NCI-H748 (cell line): ENCODE measurements around the gene MAP2K3.

Experiments
- DNase-seq: peaks from one replicate; lab custom pipeline; 2025; ENCODE audit not compliant: unreplicated experiment; lab: John Stamatoyannopoulos, UW

MAP2K3 gene

DNA sequence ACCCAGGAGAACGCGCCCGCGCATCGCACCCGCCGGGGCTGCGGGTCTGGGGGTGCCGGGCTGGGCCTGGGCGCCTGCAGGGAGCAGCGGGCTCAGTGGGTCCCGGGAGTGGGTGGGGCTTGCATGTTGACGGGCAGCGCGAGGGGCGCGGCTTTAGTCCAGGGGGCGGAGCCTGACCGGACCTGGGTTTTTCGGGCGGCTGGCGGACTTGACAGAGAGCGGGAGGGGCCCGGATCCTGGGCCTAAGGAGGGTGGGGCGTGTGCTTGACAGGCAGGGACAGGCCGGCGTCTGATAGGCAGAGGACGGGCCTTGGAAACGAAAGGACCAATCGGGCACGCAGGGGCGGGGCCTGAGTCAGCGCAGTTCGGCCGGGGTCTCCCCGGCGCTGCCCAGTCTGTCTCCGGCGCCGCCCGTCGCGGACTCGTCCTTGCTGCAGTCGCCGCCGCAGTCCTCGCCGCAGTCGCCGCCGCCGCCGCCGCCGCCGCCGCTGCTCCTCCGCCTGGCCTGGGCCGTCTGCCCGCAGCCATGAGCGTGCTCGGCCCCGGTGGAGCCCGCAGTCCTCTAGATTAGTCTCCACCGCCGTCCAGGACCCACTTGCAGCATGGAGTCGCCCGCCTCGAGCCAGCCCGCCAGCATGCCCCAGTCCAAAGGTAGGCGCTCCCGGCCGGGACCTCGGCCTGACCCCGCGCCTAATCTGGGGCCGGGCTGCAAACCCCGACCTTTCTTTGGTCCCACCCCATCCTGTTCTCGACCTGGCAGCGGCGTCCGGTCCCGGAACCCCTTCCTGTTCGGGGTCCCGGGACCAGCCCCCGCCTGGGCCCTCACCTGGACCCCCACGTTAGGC is at the start of gene MAP2K3:
Gene MAP2K3 (plus strand): TSS at position 393 of the 845 bp plus-strand sequence. CDS start 210 bp downstream, at position 603.
- DNase-seq: peak; percentile 99

DNA sequence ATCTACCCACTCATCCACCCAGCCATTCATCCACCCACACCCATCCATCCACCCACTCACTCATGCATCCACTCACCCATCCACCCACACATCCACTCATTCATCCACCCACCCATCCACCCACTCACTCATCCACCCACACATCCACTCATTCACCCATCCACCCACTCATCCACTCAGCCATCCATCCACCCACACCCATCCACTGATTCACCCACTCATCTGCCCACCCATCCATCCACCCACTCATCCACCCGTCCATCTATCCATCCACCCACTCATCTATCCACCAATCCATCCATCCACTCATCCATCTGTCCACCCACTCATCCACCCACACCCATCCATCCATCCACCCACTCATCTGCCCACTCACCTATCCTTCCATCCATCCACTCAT is 48.6 kb upstream of the MAP2K3 start:
- no peak for DNase-seq

DNA sequence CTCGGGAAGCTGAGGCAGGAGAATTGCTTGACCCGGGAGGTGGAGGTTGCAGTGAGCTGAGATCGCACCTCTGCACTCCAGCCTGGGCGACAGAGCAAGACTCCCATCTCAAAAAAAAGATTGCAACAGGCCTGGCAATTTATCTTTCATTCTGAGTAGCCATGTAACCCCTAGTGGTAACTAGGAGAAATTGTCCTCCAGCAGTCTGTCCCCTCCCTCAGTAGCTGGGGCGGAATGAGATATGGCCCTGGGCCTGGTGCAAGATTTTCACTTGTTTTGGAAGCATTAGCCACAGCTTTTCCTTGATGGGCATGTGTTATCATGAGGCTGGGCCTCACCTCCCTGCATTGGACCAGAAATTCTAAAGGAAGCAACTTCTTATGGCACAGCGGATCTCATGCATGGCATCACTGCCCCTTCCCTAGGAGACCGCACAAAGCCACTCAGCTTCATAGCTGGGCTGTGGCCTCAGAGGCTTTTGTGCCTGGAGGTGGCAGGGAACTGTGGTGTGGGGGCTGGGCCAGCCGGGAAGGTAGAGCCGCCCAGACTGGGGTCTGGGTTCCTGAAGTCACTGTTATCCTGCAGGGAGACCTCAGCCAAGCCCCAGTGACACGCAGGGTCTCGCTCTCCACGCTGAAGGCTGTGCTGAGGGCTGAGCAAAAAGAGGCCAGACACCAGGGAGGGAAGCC is 44.7 kb upstream of the MAP2K3 start:
- peak; percentile 28 for DNase-seq

DNA sequence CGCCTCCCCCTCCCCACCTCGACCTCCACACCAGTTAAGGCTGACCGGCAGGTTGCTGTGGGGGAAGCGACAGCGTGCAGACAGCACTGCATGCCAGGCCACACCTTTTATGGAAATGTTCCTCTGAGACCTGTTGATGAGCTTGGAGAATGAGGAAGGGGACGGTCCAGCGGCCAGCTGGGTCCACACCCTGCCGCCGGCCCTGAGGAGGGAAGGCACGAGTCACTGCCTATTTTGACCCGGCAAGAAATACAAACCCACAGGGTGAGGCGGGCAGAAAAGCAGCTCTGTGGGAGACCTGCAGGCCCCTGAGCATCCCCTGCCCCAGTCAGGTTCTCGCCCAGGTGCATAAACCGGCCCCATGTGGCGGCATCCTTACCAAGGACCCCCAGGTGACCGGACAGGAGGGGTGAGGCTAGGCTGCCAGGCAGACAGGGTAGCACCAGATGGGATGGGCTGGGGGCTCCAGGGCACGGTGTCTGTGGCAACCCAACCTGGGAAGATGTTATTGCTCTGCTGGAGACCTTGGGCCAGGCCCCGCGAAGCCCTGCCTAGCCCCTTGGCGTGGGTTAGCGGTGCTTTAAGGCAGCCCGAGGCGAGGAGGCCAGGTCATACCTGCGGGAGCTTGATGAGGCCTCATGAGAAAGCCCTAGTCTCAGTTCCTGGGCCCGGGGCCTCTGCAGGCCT is 44.0 kb upstream of the MAP2K3 start:
- DNase-seq: no peak

DNA sequence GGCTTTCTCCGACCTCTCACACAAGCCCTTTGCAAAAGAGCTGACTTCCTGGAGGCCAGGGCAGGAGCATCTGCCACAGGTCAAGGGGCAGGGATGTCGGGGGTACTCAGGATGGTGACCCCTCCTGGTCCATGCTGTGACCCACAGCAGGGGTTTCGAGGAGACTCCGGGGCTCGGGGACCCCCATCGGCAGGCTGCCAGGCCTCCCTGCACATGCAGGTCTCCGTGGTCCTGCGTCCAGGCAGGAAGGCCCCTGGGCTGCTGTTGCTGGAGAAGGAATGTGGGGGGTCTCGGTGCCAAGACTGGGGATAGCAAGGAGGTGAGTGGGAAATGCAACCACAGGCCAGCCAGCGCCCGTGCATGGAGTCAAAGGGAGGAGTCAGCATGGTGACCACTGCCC is 42.9 kb upstream of the MAP2K3 start:
- DNase-seq: no peak

DNA sequence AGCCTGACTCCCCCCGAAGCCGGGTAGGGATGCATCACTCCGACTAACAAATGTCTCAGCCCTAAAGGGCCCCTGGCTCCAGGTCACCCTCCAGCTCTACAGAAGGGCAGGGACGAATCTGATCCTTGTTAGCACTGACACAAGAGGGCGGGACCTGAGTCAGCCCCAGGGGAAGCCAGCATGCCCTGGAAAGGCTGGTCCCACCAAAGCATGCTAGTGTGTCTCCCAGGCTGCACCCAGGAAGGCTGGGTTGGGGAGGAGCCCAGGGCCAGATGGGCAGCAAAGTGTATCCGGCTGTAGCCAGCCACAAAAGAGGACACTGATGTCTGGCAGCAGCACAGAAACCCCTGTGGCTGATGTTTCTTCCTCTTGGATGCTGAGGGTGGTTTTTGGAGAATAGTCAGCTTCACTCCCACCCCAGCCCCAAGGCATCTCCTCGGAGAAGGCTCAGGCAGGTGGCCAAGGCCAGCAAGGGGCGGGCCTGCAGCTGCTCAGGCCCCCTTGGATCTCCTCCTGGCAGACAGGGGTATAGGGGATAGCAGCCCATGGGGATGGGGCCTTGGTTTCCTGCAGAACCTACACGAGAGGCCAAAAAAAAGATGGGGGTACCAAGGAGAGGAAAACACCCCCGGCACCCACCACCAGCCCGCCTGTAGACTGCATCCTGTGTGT is 42.3 kb upstream of the MAP2K3 start:
- no peak for DNase-seq

DNA sequence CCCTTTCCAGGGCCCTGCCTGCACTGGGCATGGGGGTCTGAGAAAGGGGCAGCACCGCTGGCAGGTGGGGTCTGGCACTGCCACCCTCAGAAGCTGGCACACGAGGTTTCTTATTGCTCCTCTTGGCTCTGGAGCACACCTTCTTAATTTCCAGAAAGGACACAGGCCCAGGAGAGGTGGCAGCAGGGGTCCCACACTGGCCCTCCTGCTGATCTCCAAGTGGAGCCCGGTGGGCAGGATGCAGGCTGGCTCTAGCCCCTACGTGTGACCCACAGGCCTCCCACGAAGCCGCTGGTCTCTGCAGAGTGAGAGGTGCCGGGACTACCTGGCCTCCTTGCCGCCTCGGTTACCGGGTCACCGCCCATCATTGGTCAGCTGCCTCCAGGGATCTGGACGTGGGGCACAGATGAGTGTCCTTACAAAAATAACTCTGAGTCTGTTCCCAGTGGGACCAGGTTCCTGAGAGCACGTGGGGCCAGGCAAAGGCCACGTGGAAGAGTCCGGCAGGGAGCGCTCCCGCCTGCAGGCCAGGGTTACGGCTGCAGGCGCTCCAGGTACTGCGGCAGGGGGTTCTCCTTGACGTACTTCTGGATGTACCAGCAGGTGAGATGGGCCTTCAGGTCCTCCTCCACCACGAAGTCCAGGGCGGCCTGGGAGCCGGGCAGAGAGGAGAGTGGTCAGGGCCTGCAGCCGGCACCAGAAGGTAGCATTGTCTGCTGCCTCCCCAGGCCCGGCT is 41.6 kb upstream of the MAP2K3 start:
- no peak for DNase-seq

DNA sequence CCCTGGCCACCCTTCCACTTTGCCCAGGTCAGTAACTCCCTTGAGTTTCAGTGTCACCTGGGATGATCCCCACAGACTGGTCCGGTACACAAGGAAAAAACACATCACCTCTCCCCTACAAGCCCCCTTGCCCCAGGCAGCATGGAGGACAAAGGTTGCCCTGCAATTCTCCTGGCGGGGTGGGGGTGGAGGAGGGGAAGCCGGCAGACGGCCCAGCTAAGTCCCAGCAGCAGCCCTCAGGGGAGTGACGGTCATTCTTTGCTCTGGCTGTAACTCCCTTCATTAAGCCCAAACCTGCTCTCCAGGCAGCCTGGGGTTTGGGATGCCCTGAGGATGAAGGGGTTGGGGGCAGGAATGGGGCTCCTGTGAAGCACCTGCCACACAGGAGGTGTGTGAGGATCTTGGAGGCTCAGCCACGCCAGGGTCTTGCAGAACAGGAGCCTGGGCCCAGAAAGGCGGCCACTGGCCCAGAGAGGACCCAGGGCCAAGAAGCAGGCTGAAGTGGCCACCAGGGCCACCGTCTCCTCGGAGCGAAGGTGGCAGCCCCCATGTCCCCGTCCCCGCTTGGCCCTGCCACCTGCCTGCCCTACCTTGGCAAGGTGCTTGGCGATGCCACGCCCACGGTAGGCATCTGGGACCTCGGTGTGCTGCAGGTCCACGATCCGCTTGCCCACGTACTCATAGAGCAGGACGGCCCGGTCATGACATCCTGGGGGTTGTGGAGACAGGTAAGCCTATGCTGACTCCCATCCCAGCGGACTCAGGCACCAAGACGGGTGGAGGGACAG is 40.8 kb upstream of the MAP2K3 start:
- DNase-seq: no peak

DNA sequence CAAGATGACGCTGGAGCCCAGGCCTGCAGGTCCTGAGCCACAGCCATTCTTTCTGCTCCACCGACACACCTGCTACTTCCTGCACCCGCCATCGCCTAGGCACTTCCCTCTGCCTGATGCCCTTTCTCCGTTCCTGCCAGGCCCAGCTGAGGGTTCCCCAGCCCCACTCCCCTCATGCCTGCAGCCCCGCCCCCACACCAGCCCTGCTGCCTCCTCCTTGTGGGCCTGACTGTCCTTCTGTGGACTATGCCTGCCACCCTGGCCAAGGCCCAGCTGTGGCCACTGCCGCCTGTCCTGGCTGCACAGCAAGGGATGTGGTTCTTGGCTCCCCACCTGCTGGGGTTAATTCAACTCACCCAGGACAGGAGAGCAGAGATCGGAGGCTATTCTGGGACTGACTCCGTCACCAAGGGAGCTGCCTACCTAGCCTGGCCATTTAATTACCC is 38.8 kb upstream of the MAP2K3 start:
- no peak for DNase-seq

DNA sequence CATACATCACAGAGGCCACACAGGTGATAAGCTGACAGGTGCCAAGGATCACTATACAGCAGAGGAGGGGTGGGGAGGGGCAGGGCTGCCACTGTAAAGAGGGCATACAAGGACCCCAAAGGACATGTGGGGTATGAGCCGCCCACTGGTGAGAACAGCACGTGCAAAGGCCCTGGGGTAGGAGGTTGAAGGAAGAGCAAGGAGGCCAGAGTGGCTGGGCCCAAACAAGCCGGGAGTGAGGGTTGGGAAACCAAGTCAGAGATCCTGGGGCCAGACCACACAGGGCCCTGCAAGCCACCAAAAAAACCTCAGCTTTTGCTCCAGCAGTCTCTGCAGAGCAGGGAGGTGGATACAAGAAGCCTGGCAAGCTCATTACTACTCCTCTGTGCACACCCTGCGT is 37.8 kb upstream of the MAP2K3 start:
- no peak for DNase-seq

DNA sequence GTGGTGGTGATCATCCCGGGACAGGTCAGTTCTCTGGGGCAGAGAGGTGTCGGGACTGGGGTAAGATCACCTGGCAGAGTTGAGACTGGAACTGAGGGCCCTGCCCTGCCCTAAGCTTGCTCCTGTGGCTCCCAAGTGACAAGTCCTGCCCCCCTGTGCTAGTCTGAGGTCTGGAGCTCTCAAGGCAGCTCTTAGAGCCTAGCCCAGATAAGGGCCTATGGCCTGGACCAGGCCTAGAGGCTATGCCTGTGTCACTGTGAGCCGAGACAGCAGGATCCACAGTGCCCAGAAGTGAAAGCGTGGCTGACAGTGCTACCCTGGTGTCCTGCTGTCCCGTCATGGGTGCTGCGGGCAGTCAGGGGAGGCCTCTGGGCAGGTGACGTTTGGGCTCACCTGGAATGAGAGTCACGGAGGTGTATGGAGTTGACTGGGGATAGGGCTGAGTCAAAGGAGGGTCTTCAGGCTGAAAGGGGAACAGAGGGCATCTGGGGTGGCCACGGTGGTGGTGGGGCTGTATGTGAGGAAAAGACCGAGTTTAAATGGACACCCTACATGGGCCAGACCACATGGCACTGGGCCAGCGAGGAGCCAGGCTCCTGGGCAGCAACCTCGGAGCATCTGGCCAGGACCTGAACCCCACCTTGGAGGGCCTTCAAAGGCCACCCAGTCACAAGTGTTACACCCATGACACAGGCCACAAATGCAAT is 36.8 kb upstream of the MAP2K3 start:
- no peak for DNase-seq

DNA sequence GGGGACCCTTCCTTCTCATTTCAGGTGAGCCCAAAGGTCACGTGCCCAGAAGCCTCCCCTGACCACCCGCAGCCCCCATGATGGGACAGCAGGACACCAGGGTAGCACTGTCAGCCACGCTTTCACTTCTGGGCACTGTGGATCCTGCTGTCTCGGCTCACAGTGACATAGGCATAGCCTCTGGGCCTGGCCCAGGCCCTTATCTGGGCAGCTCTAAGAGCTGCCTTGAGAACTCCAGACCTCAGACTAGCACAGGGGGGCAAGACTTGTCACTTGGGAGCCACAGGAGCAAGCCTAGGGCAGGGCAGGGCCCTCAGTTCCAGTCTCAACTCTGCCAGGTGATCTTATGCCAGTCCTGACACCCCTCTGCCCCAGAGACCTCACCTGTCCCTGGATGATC is 36.0 kb upstream of the MAP2K3 start:
- DNase-seq: no peak

DNA sequence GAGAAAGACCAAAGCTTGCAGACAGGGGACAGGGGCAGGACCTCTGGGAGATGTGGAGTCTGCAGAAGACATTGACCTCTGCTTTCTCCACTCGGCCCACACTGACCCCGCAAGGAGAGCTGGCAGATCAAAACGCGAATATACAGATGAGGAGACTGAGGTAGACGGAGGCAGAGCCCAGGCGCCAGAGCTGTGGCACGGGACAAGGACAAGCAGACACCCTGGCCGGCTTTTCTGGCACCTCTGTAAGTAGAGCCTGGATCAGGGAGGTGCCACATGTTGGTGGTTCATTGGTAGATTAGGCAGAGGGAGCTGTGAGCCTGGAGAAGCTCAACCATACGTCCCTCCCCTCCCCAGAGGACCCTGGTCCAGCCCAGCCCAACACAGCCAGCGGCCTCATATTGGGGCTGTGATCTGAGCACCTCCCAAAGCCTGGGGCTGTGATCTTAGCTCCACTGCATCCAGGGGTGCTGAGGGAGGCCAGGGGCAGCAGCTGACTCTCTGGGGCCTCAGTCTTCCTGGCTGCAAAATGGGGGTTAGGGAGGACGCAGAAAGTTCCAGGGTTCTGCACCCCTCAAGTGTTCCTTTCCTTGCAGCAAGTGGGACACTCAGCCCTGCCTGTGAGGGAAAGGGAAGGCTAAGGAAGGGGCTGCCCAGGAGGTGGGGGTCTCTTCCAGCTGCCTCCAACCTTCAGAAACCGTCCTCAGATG is 35.3 kb upstream of the MAP2K3 start:
- DNase-seq: no peak

DNA sequence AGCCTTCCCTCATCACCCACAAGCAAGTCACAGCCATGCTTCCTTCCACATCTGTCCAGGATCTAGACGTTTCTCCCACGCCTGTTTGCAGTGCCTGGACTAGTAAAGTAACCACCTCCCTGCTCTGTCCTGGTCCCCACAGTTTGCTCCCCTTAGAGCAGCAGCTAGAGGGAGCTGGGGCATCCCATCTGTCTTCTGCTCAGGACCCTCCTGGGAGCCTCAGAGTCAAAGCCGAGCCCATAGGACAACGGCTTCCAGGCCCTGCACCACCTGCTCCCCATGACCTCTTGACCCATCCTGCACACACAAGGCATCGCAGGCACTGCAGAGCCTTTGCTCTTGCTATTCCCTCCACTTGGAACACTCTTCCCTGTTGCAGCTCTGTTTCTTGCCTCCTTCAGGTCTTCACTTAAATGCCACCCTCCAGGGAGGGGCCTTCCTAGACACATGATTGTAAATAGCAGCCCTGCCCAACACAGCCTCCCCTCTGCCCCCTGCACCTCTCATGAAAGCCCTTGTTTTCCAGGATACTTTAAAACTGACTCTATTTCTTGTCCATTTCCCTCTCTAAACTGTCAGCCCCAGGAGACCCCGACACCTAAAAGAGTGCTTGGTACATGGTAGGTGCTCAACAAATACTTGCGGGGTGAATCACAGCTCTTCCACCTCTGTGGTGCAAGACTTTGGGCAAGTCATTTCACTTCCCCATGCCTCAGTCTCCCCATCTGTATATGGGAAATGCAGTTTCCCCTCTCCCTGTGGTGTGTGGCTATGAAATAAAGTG is 34.4 kb upstream of the MAP2K3 start:
- DNase-seq: no peak

DNA sequence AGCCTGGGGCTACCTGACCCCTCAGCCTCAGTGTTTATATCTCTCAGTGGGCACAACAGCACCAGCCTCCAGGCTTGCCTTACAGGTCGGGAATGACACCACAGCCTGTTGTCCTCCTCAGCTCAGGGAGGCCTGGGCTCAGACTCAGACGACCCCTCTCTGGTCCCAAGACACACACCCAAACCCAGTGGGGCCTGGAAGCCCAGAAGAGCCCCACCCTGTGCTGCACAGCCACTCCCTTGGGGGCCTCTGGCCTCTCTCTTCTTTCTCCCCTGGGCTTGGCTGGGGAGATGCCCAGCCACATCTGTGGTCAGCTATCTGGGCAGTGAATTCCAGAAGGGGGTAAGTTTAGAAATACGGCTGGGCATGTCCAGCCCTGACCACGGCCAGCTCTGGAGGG is 33.7 kb upstream of the MAP2K3 start:
- DNase-seq: no peak

DNA sequence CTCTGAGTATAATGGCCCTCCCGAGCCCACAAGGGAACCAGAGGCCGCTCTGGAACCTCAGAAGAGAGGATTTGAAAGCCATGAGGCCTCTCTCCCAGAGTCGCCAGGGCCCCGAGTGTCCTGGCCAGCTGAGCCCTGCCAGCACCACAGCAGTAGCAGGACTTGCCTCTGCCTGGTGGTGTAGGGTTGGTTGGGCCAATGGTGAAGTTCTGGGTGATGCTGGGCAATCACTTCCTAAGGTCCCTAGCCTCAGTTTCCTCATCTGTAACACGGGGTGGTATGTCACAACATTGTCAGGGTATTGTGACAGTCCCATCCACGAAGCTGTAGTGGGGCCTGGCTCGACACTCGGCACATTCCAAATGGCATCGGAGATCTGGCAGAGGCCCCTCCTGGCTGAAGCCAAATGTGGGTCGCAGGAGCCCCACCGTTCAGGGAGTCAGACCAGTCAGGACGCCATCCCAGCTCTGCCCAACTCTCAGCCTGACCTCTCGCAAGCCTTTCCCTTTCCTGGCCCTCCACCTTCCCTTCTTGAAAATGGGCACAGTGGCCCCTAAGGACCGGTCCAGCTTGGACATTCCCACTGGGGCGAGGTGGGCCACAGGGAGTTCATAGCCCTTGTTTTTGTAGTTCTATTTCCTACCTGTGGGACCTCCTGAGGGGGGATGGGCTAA is 33.0 kb upstream of the MAP2K3 start:
- no peak for DNase-seq

DNA sequence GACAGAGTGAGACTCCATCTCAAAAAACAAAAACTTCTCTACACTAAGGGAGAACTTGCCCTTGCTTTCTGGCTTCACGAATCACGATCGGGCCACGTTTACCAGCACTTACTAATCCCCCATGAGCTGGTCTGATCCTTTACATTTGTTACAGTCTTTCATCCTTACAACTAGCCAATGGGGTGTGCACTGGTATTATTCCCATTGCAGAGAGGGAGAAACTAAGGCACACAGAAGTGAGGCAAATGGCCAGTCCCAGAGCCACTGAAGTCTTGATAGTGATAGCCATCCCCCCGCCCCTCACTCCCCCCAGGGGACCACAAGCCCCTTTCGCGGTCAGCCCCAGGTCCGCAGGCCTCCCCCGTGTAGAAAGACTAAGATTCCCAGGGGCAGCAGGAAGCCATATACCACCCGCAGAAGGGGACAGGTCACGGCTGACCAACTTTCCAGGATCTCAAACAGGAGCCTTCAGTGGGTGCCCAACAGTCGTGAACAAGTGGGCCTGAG is 32.2 kb upstream of the MAP2K3 start:
- DNase-seq: no peak
